Body of pancreas (tissue), 4 donors: ENCODE results near the gene MRPL4.

Experiments
- POLR2A ChIP-seq, 3 donors: fragments of 450-650 bp; IDR thresholded peaks; one replicate each; pipeline ENCODE4 v1.6.1; 2016; ENCODE audit warnings: antibody characterized with exemption in 3 of 3, mild to moderate bottlenecking in 2 of 3
- TF ChIP-seq, protein P1 (sequence below), 7 experiments: fragments of 450-650 bp in 4 of 7; fragments of 200-600 bp in 3 of 7; sonication (generic) in 3 of 7; IDR thresholded peaks; one replicate each; pipeline ENCODE4 v1.5.1; 2016 to 2019; ENCODE audit warnings: antibody characterized with exemption in 7 of 7

DNA sequence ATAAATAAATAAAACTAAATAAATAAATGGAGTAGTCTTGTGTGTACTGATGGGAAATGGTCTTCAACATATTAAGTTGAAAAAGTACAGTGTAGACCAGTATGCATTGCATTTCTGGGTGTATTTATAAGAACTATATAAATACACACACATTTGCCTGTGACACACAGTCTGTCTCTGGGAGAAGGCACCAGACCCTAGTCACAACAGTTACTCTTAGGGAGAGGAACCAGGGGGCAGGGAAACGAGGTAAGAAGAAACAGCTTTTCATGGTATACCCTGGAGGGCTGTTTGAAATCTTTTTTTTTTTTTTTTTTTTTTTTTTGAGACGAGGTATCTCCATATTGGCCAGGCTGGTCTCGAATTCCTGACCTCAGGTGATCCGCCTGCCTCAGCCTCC is 18.1 kb upstream of the MRPL4 start:
- TF ChIP-seq, protein P1, sequence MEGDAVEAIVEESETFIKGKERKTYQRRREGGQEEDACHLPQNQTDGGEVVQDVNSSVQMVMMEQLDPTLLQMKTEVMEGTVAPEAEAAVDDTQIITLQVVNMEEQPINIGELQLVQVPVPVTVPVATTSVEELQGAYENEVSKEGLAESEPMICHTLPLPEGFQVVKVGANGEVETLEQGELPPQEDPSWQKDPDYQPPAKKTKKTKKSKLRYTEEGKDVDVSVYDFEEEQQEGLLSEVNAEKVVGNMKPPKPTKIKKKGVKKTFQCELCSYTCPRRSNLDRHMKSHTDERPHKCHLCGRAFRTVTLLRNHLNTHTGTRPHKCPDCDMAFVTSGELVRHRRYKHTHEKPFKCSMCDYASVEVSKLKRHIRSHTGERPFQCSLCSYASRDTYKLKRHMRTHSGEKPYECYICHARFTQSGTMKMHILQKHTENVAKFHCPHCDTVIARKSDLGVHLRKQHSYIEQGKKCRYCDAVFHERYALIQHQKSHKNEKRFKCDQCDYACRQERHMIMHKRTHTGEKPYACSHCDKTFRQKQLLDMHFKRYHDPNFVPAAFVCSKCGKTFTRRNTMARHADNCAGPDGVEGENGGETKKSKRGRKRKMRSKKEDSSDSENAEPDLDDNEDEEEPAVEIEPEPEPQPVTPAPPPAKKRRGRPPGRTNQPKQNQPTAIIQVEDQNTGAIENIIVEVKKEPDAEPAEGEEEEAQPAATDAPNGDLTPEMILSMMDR (IDR thresholded peaks at IDR 0.05) = no peak
- TF ChIP-seq POLR2A (IDR thresholded peaks at IDR 0.05) = no peak
